ENCODE data around the gene BTBD18.
A peak's percentile ranks its signal among the peaks of the same experiment; 100 is the strongest.

BTBD18 gene

DNA sequence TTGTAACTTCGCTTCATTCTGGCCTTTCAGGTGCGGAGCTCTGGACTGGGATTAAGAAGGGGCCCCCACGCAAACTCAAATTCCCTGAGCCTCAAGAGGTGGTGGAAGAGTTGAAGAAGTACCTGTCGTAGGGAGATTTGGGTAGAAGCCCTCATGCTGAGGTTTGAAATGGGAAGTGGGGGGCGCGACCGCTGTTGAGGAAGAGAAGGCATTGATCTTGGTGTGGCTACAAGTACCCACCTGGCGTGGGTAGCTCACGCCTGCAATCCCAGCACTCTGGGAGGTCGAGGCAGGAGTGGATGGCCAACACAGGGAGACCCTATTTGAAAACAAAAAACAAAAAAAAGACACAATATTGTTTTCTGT is 9.5 kb downstream of the BTBD18 start:
- Histone ChIP-seq H2AK5ac (ENCODE audit: low read length, severe bottlenecking) (no peak overlapping the region), H3K9me3 (ENCODE audit: control insufficient read depth, low read length) (no peaks in the 10 kb centered on the region), H3K4me1 (ENCODE audit: control insufficient read depth, insufficient read depth, low read depth, low read length) (no peaks in the 10 kb centered on the region), H3K4me3 (ENCODE audit: insufficient read depth in 1 of 2, low read depth in 1 of 2, low read length in 2 of 2) (peak overlapping the region; percentile 95 to 99), H2BK15ac (ENCODE audit: low read depth, poor library complexity, severe bottlenecking) (no peak overlapping the region), H2BK12ac (ENCODE audit: low read length in 2 of 2) (peak overlapping the region in 1 of 2 experiments; percentile 7), H3K4me2 (ENCODE audit: low read length, poor library complexity, severe bottlenecking) (peak overlapping the region; percentile 81), H3K27me3 (ENCODE audit: control insufficient read depth in 1 of 2, insufficient read depth in 1 of 2, low read length in 2 of 2) (no peaks in the 10 kb centered on the region), H4K91ac (ENCODE audit: low read length) (no peak overlapping the region), H3K23ac (ENCODE audit: low read length in 2 of 2) (no peak overlapping the region), H3K4ac (ENCODE audit: low read depth in 1 of 2, low read length in 2 of 2) (peak overlapping the region; percentile 76 to 95), H2BK120ac (ENCODE audit: low read depth, low read length) (no peak overlapping the region), H3K18ac (ENCODE audit: low read depth in 1 of 2, low read length in 2 of 2) (peak overlapping the region; percentile 52 to 90), H4K8ac (ENCODE audit: low read length) (no peak overlapping the region), H2AFZ (ENCODE audit: low read depth, low read length) (no peak overlapping the region), H3K27ac (ENCODE audit: low read length, poor library complexity, severe bottlenecking) (peak overlapping the region; percentile 87), H3K14ac (ENCODE audit: low read length in 2 of 2) (peak overlapping the region in 1 of 2 experiments; percentile 57), H2BK5ac (ENCODE audit: low read depth, low read length, poor library complexity, severe bottlenecking) (no peak overlapping the region), H3K79me1 (replicated peaks; ENCODE audit: low read length, poor library complexity, severe bottlenecking) (peaks cover 35% of the 10 kb centered on the region), H3K36me3 (ENCODE audit: control insufficient read depth in 1 of 2, insufficient read depth in 2 of 2, low read depth in 1 of 2, low read length in 2 of 2) (peaks cover 36 to 78% of the 10 kb centered on the region in 2 experiments), H3K9ac (ENCODE audit: low read length) (peak overlapping the region; percentile 99)
- no peak for DNase-seq
- WGBS, result 4% methylated on average over 9 of the region's 10 CpGs

DNA sequence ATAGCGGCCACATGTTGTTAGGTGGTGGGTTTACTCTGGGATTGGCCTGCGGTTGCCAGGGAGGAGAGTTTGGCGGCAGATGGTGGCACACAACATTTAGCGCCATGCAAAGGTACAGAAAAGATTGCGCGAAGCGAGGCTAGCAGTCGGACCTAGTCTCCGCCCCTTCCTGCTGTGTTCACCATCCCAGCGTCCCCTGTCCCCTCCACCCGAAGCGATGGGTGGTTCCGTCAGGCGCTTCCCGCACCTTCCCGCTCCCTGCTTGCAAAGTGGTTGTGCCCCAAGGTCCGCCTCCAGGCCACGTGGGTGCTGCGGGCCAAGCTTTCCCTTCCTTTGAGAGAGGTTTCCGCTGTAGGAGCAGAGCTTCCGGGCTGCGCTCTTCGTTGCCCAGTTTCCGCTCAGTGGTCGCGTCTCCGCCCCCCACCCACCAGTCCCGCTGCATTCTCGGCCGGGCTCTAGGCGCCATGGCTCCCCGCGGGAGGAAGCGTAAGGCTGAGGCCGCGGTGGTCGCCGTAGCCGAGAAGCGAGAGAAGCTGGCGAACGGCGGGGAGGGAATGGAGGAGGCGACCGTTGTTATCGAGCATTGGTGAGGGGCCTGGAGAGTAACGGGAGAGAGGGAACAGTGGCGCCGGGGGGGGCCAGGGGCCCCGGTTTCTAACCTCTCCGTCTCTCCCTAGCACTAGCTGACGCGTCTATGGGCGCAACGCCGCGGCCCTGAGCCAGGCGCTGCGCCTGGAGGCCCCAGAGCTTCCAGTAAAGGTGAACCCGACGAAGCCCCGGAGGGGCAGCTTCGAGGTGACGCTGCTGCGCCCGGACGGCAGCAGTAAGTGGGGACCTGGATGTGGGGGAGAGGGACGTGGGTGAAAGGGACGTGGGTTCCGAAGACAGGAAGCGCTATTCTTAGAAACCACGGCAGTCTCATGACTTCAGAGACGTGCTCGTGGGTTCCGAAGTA is 10.2 kb downstream of the BTBD18 start, which contains the start of gene SELENOH:
Gene SELENOH, plus strand, starts transcription at position 360 of the 955 bp plus-strand sequence. Its CDS starts 105 bp downstream, at position 465.
- H2AK5ac ChIP-seq (ENCODE audit: low read length, severe bottlenecking), result peak within 1 kb of the TSS; percentile 5
- peak within 1 kb of the TSS; percentile 45 for H2BK120ac ChIP-seq (ENCODE audit: low read depth, low read length)
- peak within 1 kb of the TSS in 1 of 2 experiments; percentile 32 for H2BK12ac ChIP-seq (ENCODE audit: low read length in 2 of 2)
- H3K18ac ChIP-seq (ENCODE audit: low read depth in 1 of 2, low read length in 2 of 2), result peak within 1 kb of the TSS; percentile 89 to 90
- H3K9ac ChIP-seq (ENCODE audit: low read length), result peak within 1 kb of the TSS; percentile 99
- peak within 1 kb of the TSS; percentile 85 for H3K4me2 ChIP-seq (ENCODE audit: low read length, poor library complexity, severe bottlenecking)
- no peaks in the 10 kb centered on the region for H3K4me1 ChIP-seq (ENCODE audit: control insufficient read depth, insufficient read depth, low read depth, low read length)
- H3K23ac ChIP-seq (ENCODE audit: low read length in 2 of 2), result peak within 1 kb of the TSS in 1 of 2 experiments; percentile 61
- no peaks in the 10 kb centered on the region for H3K27me3 ChIP-seq (ENCODE audit: control insufficient read depth in 1 of 2, insufficient read depth in 1 of 2, low read length in 2 of 2)
- peaks cover 36 to 71% of the 10 kb centered on the region in 2 experiments for H3K36me3 ChIP-seq (ENCODE audit: control insufficient read depth in 1 of 2, insufficient read depth in 2 of 2, low read depth in 1 of 2, low read length in 2 of 2)
- WGBS, result under 1% methylated on average over 68 of the region's 75 CpGs
- H2AFZ ChIP-seq (ENCODE audit: low read depth, low read length), result peak within 1 kb of the TSS; percentile 84
- no peaks in the 10 kb centered on the region for H3K9me3 ChIP-seq (ENCODE audit: control insufficient read depth, low read length)
- H3K14ac ChIP-seq (ENCODE audit: low read length in 2 of 2), result peak within 1 kb of the TSS in 1 of 2 experiments; percentile 89
- H4K8ac ChIP-seq (ENCODE audit: low read length), result peak within 1 kb of the TSS; percentile 92
- peak within 1 kb of the TSS; percentile 58 for H2BK15ac ChIP-seq (ENCODE audit: low read depth, poor library complexity, severe bottlenecking)
- H3K27ac ChIP-seq (ENCODE audit: low read length, poor library complexity, severe bottlenecking), result peak within 1 kb of the TSS; percentile 87
- peak within 1 kb of the TSS; percentile 88 for H4K91ac ChIP-seq (ENCODE audit: low read length)
- peak within 1 kb of the TSS; percentile 76 to 95 for H3K4ac ChIP-seq (ENCODE audit: low read depth in 1 of 2, low read length in 2 of 2)
- peak within 1 kb of the TSS; percentile 53 for H2BK5ac ChIP-seq (ENCODE audit: low read depth, low read length, poor library complexity, severe bottlenecking)
- peak; percentile 97 for DNase-seq
- H3K4me3 ChIP-seq (ENCODE audit: insufficient read depth in 1 of 2, low read depth in 1 of 2, low read length in 2 of 2), result peak within 1 kb of the TSS; percentile 95 to 99
- peaks cover 33% of the 10 kb centered on the region for H3K79me1 ChIP-seq (replicated peaks; ENCODE audit: low read length, poor library complexity, severe bottlenecking)

DNA sequence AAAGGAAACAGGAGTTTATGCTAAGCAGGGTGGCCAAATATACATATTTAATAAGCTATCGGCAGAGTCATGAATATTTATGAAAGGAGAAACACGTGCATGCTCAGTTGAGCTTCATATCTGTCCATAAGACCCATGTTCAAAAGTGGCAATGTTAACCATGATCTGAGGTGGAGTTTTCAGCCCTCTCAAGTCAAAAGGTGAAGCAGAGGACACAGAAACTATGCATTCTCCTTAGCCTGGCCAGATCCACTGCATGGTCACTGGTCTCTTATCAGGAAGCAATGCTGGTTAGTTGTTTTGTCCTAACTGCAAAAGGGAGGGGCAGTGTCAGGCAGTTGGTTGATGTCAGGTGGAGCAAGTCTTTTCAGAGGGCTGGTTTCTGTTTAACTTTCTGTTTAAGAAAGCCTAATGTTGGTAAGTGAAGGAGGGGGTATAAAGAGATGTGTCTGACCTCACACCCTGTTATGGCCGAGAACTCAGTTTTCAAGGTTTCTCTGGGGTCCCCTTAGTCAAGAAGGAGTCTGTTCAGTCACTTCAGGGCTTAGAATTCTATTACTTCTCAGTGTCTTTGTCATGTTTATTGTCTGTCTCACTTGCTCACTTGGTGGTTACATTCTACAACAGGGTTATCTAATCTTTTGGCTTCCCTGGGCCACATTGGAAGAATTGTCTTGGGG is 15.9 kb downstream of the BTBD18 start:
- Histone ChIP-seq H3K4me3 (ENCODE audit: insufficient read depth in 1 of 2, low read depth in 1 of 2, low read length in 2 of 2) (no peak overlapping the region), H4K8ac (ENCODE audit: low read length) (no peak overlapping the region), H2BK120ac (ENCODE audit: low read depth, low read length) (no peak overlapping the region), H3K4me1 (ENCODE audit: control insufficient read depth, insufficient read depth, low read depth, low read length) (no peaks in the 10 kb centered on the region), H3K23ac (ENCODE audit: low read length in 2 of 2) (no peak overlapping the region), H2AFZ (ENCODE audit: low read depth, low read length) (no peak overlapping the region), H3K4me2 (ENCODE audit: low read length, poor library complexity, severe bottlenecking) (no peak overlapping the region), H4K91ac (ENCODE audit: low read length) (no peak overlapping the region), H3K79me1 (replicated peaks; ENCODE audit: low read length, poor library complexity, severe bottlenecking) (peaks cover 22% of the 10 kb centered on the region), H3K27me3 (ENCODE audit: control insufficient read depth in 1 of 2, insufficient read depth in 1 of 2, low read length in 2 of 2) (no peaks in the 10 kb centered on the region), H2BK12ac (ENCODE audit: low read length in 2 of 2) (no peak overlapping the region), H3K9ac (ENCODE audit: low read length) (no peak overlapping the region), H3K14ac (ENCODE audit: low read length in 2 of 2) (no peak overlapping the region), H3K36me3 (ENCODE audit: control insufficient read depth in 1 of 2, insufficient read depth in 2 of 2, low read depth in 1 of 2, low read length in 2 of 2) (peaks cover 10 to 36% of the 10 kb centered on the region in 2 experiments), H3K9me3 (ENCODE audit: control insufficient read depth, low read length) (no peaks in the 10 kb centered on the region), H2AK5ac (ENCODE audit: low read length, severe bottlenecking) (no peak overlapping the region), H2BK15ac (ENCODE audit: low read depth, poor library complexity, severe bottlenecking) (no peak overlapping the region), H3K4ac (ENCODE audit: low read depth in 1 of 2, low read length in 2 of 2) (no peak overlapping the region), H3K18ac (ENCODE audit: low read depth in 1 of 2, low read length in 2 of 2) (no peak overlapping the region), H2BK5ac (ENCODE audit: low read depth, low read length, poor library complexity, severe bottlenecking) (no peak overlapping the region), H3K27ac (ENCODE audit: low read length, poor library complexity, severe bottlenecking) (no peak overlapping the region)
- WGBS, result 85% methylated on average over 3 of the region's 3 CpGs
- DNase-seq, result no peak

DNA sequence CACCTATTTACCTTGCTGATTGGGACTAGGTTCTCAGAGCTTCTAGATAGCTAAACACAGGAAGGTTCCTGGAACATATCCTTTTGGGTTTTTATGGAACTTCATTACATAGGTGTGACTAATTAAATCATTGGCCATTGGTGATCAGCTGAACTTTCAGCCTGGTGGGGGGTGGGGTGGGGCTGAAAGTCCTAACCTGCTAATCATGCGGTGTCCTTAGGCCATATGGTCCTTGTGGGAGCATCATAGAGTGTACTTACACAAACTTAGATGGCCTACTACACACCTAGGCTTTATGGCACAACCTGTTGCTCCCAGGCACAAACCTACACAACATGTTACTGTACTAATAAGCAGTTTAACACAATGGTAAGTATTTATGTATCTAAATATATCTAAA is 19.0 kb downstream of the BTBD18 start:
- Histone ChIP-seq H3K4me3 (ENCODE audit: insufficient read depth in 1 of 2, low read depth in 1 of 2, low read length in 2 of 2) (no peak overlapping the region), H2AFZ (ENCODE audit: low read depth, low read length) (no peak overlapping the region), H3K4me1 (ENCODE audit: control insufficient read depth, insufficient read depth, low read depth, low read length) (no peaks in the 10 kb centered on the region), H3K14ac (ENCODE audit: low read length in 2 of 2) (no peak overlapping the region), H2BK15ac (ENCODE audit: low read depth, poor library complexity, severe bottlenecking) (no peak overlapping the region), H2BK5ac (ENCODE audit: low read depth, low read length, poor library complexity, severe bottlenecking) (no peak overlapping the region), H2BK12ac (ENCODE audit: low read length in 2 of 2) (no peak overlapping the region), H2BK120ac (ENCODE audit: low read depth, low read length) (no peak overlapping the region), H3K4me2 (ENCODE audit: low read length, poor library complexity, severe bottlenecking) (no peak overlapping the region), H3K4ac (ENCODE audit: low read depth in 1 of 2, low read length in 2 of 2) (no peak overlapping the region), H3K27ac (ENCODE audit: low read length, poor library complexity, severe bottlenecking) (no peak overlapping the region), H3K9me3 (ENCODE audit: control insufficient read depth, low read length) (no peaks in the 10 kb centered on the region), H4K91ac (ENCODE audit: low read length) (no peak overlapping the region), H3K36me3 (ENCODE audit: control insufficient read depth in 1 of 2, insufficient read depth in 2 of 2, low read depth in 1 of 2, low read length in 2 of 2) (peaks cover 0 to 9% of the 10 kb centered on the region in 2 experiments), H2AK5ac (ENCODE audit: low read length, severe bottlenecking) (no peak overlapping the region), H3K79me1 (replicated peaks; ENCODE audit: low read length, poor library complexity, severe bottlenecking) (peaks cover 21% of the 10 kb centered on the region), H3K27me3 (ENCODE audit: control insufficient read depth in 1 of 2, insufficient read depth in 1 of 2, low read length in 2 of 2) (no peaks in the 10 kb centered on the region), H3K23ac (ENCODE audit: low read length in 2 of 2) (no peak overlapping the region), H3K18ac (ENCODE audit: low read depth in 1 of 2, low read length in 2 of 2) (no peak overlapping the region), H3K9ac (ENCODE audit: low read length) (no peak overlapping the region), H4K8ac (ENCODE audit: low read length) (no peak overlapping the region)
- WGBS, result no CpG with 5 or more reads among the region's 1 CpG
- DNase-seq, result no peak
